ENCODE data around the gene ANKRD50.

- no peak for TF ChIP-seq HDAC2 (IDR thresholded peaks at IDR 0.05)
- TF ChIP-seq POLR2A (conservative IDR thresholded peaks at IDR 0.05) = no peak
- TF ChIP-seq ZBTB43 (CRISPR knock-in tag; IDR thresholded peaks at IDR 0.05) = no peak
- no peak for TF ChIP-seq HDAC6 (IDR thresholded peaks at IDR 0.05; ENCODE audit: low read depth, low read length)
- TF ChIP-seq PHB2 (IDR thresholded peaks at IDR 0.05; ENCODE audit: low read depth) = no peak
- no peak for TF ChIP-seq CREM (IDR thresholded peaks at IDR 0.05; ENCODE audit: low read depth)
- TF ChIP-seq CTCF (IDR thresholded peaks at IDR 0.05 in 2 of 3, conservative IDR thresholded peaks at IDR 0.05 in 1 of 3; ENCODE audit: insufficient read depth in 2 of 3, low read depth in 1 of 3, low read length in 3 of 3) = no peak
- TF ChIP-seq PKNOX1 (IDR thresholded peaks at IDR 0.05) = no peak
- no peak for TF ChIP-seq JUNB (CRISPR knock-in tag; conservative IDR thresholded peaks at IDR 0.05)
- no peak for TF ChIP-seq ELF4 (CRISPR knock-in tag; IDR thresholded peaks at IDR 0.05)
- no peak for TF ChIP-seq BCOR (IDR thresholded peaks at IDR 0.05)
- TF ChIP-seq ZNF830 (CRISPR knock-in tag; IDR thresholded peaks at IDR 0.05) = no peak
Observed at GRCh38 chr4:124745985-124746801, 33.7 kb upstream of the ANKRD50 start.
